SH-SY5Y (cell line): ENCODE data around the gene OTUD5.

ENCODE experiments used
- GATA2 ChIP-seq: IDR thresholded peaks from 2 replicates; pipeline ENCODE4 v1.6.1; 2011; ENCODE audit warnings: mild to moderate bottlenecking, low read depth, low read length
- GATA3 ChIP-seq: IDR thresholded peaks from 2 replicates; pipeline ENCODE4 v1.6.1; 2011; ENCODE audit warnings: low read depth, mild to moderate bottlenecking, low read length, moderate library complexity

DNA sequence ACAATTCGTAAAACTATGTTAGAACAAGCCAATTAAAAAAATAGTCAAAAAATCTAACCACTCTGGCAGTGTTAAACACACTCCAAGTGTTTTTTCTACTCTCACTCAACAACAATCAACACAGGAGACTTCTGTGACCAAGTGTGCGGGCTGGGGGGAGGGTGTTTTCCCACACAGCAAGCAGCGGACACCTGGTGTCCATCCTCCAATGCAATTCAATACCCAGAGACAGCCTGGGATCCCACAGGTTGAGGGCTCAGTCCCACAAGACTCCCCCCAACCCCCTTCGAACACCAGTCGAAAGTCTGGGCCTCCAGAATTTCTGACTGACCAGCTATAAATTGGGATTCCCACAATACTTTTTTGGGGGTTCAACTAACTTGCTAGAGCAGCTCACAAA is 30.3 kb downstream of the OTUD5 start:
- TF ChIP-seq GATA2 (no peak), GATA3 (no peak)
